Activated CD4-positive, alpha-beta memory T cell treated with anti-CD3 and anti-CD28 coated beads for 36 hours (primary cell): ENCODE data around the gene DPP7. TPM values are rescaled to one million over a fixed set of nuclear protein-coding genes. Genes with fewer than 3 reads are reported as not detected.
A peak's percentile ranks its signal among the peaks of the same experiment; 100 is the strongest.

Experiments
- CTCF ChIA-PET: fragments of 350-600 bp; sonication (Branson Sonifier 250); formaldehyde crosslinking; loops from one replicate; lab custom pipeline; 2021; ENCODE audit warnings: antibody characterized with exemption, inconsistent platforms; lab: Charles Lee
- POLR2A ChIA-PET: fragments of 350-600 bp; sonication (Branson Sonifier 250); formaldehyde crosslinking; loops from one replicate; lab custom pipeline; 2021; ENCODE audit warnings: antibody characterized with exemption; lab: Charles Lee
- DNase-seq: peaks from one replicate; pipeline ENCODE4 v3.0.0-alpha.2; 2020
- H3K27ac Mint-ChIP-seq: one replicate; pipeline ENCODE4 v1.8.0; 2021; ENCODE audit warnings: mixed read lengths
- H3K27me3 Mint-ChIP-seq: one replicate; pipeline ENCODE4 v1.8.0; 2021; ENCODE audit warnings: mixed read lengths
- H3K36me3 Mint-ChIP-seq: one replicate; pipeline ENCODE4 v1.8.0; 2021; ENCODE audit warnings: mixed read lengths
- H3K4me1 Mint-ChIP-seq: one replicate; pipeline ENCODE4 v1.8.0; 2021; ENCODE audit warnings: low read depth, mixed read lengths
- H3K4me3 Mint-ChIP-seq: one replicate; pipeline ENCODE4 v1.8.0; 2021; ENCODE audit warnings: mild to moderate bottlenecking, mixed read lengths
- H3K9me3 Mint-ChIP-seq: one replicate; pipeline ENCODE4 v1.8.0; 2021; ENCODE audit warnings: mixed read lengths
- intact Hi-C: fragments of 100-400 bp; cut with micrococcal nuclease; formaldehyde crosslinking; loops from one replicate; pipeline ENCODE4 v1.15.1; 2023
- total RNA-seq, 2 experiments: library from RNA; stranded (reverse); gene quantifications; one replicate each; pipeline ENCODE4 v1.2.3, GENCODE V29; 2021

DPP7 gene
- total RNA-seq, 2 experiments from 2014 or later: 195 to 208 TPM

GRCh38 chr9:137088121-137088520 is 26.4 kb downstream of the DPP7 start:
- Mint-ChIP-seq H3K27me3 (no peaks in the 10 kb centered on the region), H3K27ac (peak overlapping the region; percentile 82), H3K4me3 (peak overlapping the region; percentile 88), H3K4me1 (peaks cover 40% of the 10 kb centered on the region), H3K9me3 (no peaks in the 10 kb centered on the region), H3K36me3 (peaks cover 9% of the 10 kb centered on the region)
- intact Hi-C loops: loop anchor here (5.0 kb wide), 1 partner anchor 241 kb away; the partner anchor contains the start of gene PHPT1
- CTCF ChIA-PET: interaction anchor here (0.6 to 3.9 kb wide), 10 partner anchors 8 to 642 kb away, joined by 3 to 26 read pairs (median 4); partner anchors contain the start of gene NPDC1
- DNase-seq: no peak
- POLR2A ChIA-PET: interaction anchor here (0.6 to 3.9 kb wide), 4 partner anchors 19 to 153 kb away, joined by 3 to 27 read pairs (median 3); partner anchors contain the start of genes SAPCD2 and TUBB4B

GRCh38 chr9:137087409-137087925 is 27.1 kb downstream of the DPP7 start:
- Mint-ChIP-seq H3K36me3 (peaks cover 6% of the 10 kb centered on the region), H3K4me3 (peak overlapping the region; percentile 88), H3K9me3 (no peaks in the 10 kb centered on the region), H3K4me1 (peaks cover 40% of the 10 kb centered on the region), H3K27me3 (no peaks in the 10 kb centered on the region), H3K27ac (peak overlapping the region; percentile 82)
- ChIA-PET POLR2A (interaction anchor here (0.6 to 3.9 kb wide), 7 partner anchors 8 to 153 kb away, joined by 3 to 43 read pairs (median 11); partner anchors contain the start of genes SAPCD2 and TUBB4B), CTCF (interaction anchor here (0.6 to 4.9 kb wide), 12 partner anchors 8 to 641 kb away, joined by 3 to 61 read pairs (median 11); partner anchors contain the start of genes ABCA2, FUT7, NPDC1 and SAPCD2)
- intact Hi-C loops: loop anchor here (1.0 to 5.0 kb wide), 5 partner anchors 8 to 240 kb away; partner anchors contain the start of genes PHPT1 and SAPCD2
- no peak for DNase-seq

- CTCF ChIA-PET: interaction anchor here (0.6 to 4.9 kb wide), 14 partner anchors 10 to 153 kb away, joined by 3 to 61 read pairs (median 8); partner anchors contain the start of genes ABCA2, FUT7, NPDC1 and SAPCD2
- Mint-ChIP-seq H3K36me3 (peaks cover 6% of the 10 kb centered on the region), H3K27me3 (no peaks in the 10 kb centered on the region), H3K9me3 (no peaks in the 10 kb centered on the region), H3K27ac (peak within 1 kb of the TSS; percentile 92), H3K4me3 (peak within 1 kb of the TSS; percentile 88), H3K4me1 (peaks cover 40% of the 10 kb centered on the region)
- intact Hi-C loops: loop anchor here (1.0 to 5.0 kb wide), 8 partner anchors 9 to 239 kb away; partner anchors contain the start of genes PHPT1, SAPCD2 and UAP1L1
- POLR2A ChIA-PET: interaction anchor here (0.6 to 3.9 kb wide), 18 partner anchors 9 to 360 kb away, joined by 3 to 43 read pairs (median 4); partner anchors contain the start of genes NDOR1, SAPCD2, TMEM203 and TRAF2
- peak; percentile 100 for DNase-seq
Observed at GRCh38 chr9:137086531-137087408, 27.8 kb downstream of the DPP7 start, which contains the start of gene MAN1B1. TSS of gene MAN1B1 (plus strand) at chr9:137086985. CDS start at chr9:137087000, 15 bp downstream.

DNA sequence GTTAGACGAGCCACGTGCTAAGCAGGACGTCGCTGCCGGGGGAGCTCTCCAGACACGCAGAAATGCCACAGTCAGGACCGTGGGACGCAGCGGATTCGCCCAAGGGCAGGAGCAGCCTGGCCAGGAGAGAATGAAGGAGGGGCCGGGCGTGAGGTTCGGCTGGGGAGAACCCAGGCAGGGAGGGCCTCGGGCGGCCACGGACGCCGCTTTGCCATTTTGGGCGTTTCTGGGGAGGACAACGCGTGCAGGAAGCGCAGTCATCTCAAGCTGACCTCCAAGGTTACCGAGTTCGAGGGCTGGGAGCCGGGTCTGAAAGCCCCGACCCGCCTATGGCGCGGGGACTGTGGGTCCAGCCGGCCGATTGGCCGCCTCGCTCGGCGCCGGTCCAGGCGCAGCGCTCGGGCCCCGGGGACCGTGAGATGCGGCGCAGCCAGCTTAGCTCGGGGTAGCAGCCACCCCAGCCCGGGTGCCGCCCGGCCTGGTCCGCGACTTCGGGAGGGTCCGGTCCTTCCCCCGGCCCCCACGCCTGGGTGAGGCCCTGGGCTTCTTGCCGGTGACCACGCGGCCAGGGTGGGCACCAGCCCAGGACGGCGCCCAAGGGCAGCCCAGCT is 28.5 kb downstream of the DPP7 start:
- Mint-ChIP-seq H3K27ac (peak overlapping the region; percentile 92), H3K36me3 (peaks cover 4% of the 10 kb centered on the region), H3K9me3 (no peaks in the 10 kb centered on the region), H3K4me1 (peaks cover 40% of the 10 kb centered on the region), H3K27me3 (no peaks in the 10 kb centered on the region), H3K4me3 (peak overlapping the region; percentile 85)
- DNase-seq: peak; percentile 58
- POLR2A ChIA-PET: interaction anchor here (0.6 to 3.9 kb wide), 17 partner anchors 9 to 359 kb away, joined by 3 to 43 read pairs (median 4); partner anchors contain the start of genes NDOR1, SAPCD2, TMEM203 and TRAF2
- intact Hi-C loops: loop anchor here (1.0 to 5.0 kb wide), 7 partner anchors 9 to 239 kb away; partner anchors contain the start of genes PHPT1, SAPCD2 and UAP1L1
- CTCF ChIA-PET: interaction anchor here (0.6 to 4.9 kb wide), 12 partner anchors 10 to 153 kb away, joined by 3 to 61 read pairs (median 11); partner anchors contain the start of genes ABCA2, FUT7, NPDC1 and SAPCD2

- Mint-ChIP-seq H3K9me3 (no peaks in the 10 kb centered on the region), H3K4me3 (no peak overlapping the region), H3K4me1 (peaks cover 40% of the 10 kb centered on the region), H3K27ac (no peak overlapping the region), H3K36me3 (no peaks in the 10 kb centered on the region), H3K27me3 (no peaks in the 10 kb centered on the region)
- ChIA-PET POLR2A (interaction anchor here (0.6 to 3.9 kb wide), 4 partner anchors 15 to 303 kb away, joined by 3 to 27 read pairs (median 3); partner anchors contain the start of genes RABL6, SAPCD2 and TUBB4B), CTCF (interaction anchor here (0.8 to 4.9 kb wide), 5 partner anchors 11 to 152 kb away, joined by 3 to 61 read pairs (median 9); partner anchors contain the start of genes ABCA2, FUT7 and SAPCD2)
- DNase-seq: no peak
- intact Hi-C loops: no loop called here
Observed at GRCh38 chr9:137084526-137084925, 30.0 kb downstream of the DPP7 start.

DNA sequence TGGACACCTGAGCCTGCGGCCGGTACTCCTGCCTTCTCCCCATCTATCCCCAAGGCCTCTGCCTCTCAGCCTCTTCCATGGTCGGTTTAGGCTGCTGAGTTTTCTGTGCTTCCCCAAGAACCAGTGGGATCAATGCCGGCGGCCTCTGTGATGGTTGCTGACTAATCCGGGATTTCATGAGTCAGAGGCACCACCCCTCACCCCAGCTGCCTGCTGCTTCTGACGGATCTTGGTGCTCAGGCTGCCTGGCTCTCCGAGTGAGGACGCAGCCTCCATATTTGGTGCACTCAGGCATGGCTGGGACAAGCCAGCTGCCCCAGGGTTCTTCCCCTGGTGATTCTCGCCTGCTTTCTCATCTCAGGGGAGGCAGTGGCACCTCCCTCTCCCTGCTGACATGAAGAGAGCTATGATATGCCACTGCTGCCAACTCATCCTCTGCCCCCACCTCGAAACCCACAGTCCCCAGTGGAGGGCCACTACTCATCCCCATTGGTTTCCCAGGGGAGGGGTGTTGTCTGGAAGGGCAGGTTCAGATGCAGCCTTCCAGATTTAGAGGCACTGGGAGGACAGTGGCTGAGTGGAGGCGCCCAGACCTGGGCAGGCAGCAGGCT is 31.0 kb downstream of the DPP7 start:
- H3K27ac Mint-ChIP-seq: peak overlapping the region; percentile 45
- peak; percentile 63 for DNase-seq

DNA sequence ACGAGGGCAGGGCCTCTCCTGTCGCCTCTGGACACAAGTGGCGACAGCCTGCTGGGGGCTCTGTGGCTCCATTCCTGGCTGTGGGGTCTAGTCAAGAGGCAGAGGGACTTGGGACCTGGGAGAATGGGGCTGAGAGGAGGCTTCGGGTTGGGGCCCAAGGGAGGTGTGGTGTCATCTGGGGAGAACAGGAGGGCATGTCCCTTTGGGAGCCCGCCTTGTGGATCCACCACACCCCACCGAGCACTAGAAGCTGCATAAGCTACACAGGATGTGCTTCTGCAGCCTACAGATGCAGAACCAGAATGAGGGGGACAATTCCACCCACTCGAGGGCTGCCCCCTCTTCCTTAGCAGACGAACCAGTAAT is 31.6 kb downstream of the DPP7 start:
- Mint-ChIP-seq H3K36me3 (no peaks in the 10 kb centered on the region), H3K27ac (no peak overlapping the region)
- CTCF ChIA-PET: interaction anchor here (4.8 to 4.9 kb wide), 2 partner anchors 14 to 53 kb away, joined by 35 to 61 read pairs; partner anchors contain the start of genes ABCA2, FUT7 and SAPCD2

More for the DNA sequence above, 31.0 kb downstream of the DPP7 start:
- no peak overlapping the region for H3K4me3 Mint-ChIP-seq
- H3K9me3 Mint-ChIP-seq: no peaks in the 10 kb centered on the region
- no peaks in the 10 kb centered on the region for H3K27me3 Mint-ChIP-seq
- intact Hi-C loops: no loop called here
- POLR2A ChIA-PET: interaction anchor here (1.2 kb wide), 1 partner anchor 12 kb away, joined by 4 read pairs; no protein-coding TSS in a partner anchor
- no peaks in the 10 kb centered on the region for H3K36me3 Mint-ChIP-seq
- H3K4me1 Mint-ChIP-seq: peaks cover 30% of the 10 kb centered on the region
- CTCF ChIA-PET: interaction anchor here (0.6 to 4.9 kb wide), 5 partner anchors 12 to 316 kb away, joined by 3 to 61 read pairs (median 9); partner anchors contain the start of genes ABCA2, FUT7 and SAPCD2

GRCh38 chr9:137082222-137082924 is 32.2 kb downstream of the DPP7 start:
- CTCF ChIA-PET: interaction anchor here (0.8 to 4.8 kb wide), 5 partner anchors 14 to 53 kb away, joined by 3 to 35 read pairs (median 4); partner anchors contain the start of genes ABCA2, FUT7 and NPDC1
- H3K36me3 Mint-ChIP-seq: no peaks in the 10 kb centered on the region

More for the DNA sequence above, 31.6 kb downstream of the DPP7 start:
- intact Hi-C loops: no loop called here
- H3K27me3 Mint-ChIP-seq: no peaks in the 10 kb centered on the region
- peaks cover 24% of the 10 kb centered on the region for H3K4me1 Mint-ChIP-seq
- POLR2A ChIA-PET: interaction anchor here (1.2 kb wide), 1 partner anchor 13 kb away, joined by 4 read pairs; no protein-coding TSS in a partner anchor
- H3K4me3 Mint-ChIP-seq: no peak overlapping the region
- DNase-seq: no peak
- no peaks in the 10 kb centered on the region for H3K9me3 Mint-ChIP-seq

GRCh38 chr9:137080260-137081122 is 34.0 kb downstream of the DPP7 start:
- Mint-ChIP-seq H3K4me3 (no peak overlapping the region), H3K36me3 (no peaks in the 10 kb centered on the region), H3K27ac (no peak overlapping the region), H3K27me3 (no peaks in the 10 kb centered on the region), H3K9me3 (no peaks in the 10 kb centered on the region), H3K4me1 (peaks cover 15% of the 10 kb centered on the region)
- no peak for DNase-seq
- intact Hi-C loops: no loop called here
- CTCF ChIA-PET: interaction anchor here (1.2 to 1.5 kb wide), 2 partner anchors 16 to 51 kb away, joined by 3 to 4 read pairs; no protein-coding TSS in a partner anchor
- POLR2A ChIA-PET: no interaction called here

More at GRCh38 chr9:137082222-137082924, 32.2 kb downstream of the DPP7 start:
- no peak for DNase-seq
- no peaks in the 10 kb centered on the region for H3K27me3 Mint-ChIP-seq
- no peaks in the 10 kb centered on the region for H3K9me3 Mint-ChIP-seq
- intact Hi-C loops: no loop called here
- H3K27ac Mint-ChIP-seq: no peak overlapping the region
- no peak overlapping the region for H3K4me3 Mint-ChIP-seq
- POLR2A ChIA-PET: interaction anchor here (1.2 kb wide), 1 partner anchor 13 kb away, joined by 4 read pairs; no protein-coding TSS in a partner anchor
- H3K4me1 Mint-ChIP-seq: peaks cover 19% of the 10 kb centered on the region
